Motor neuron (in vitro differentiated cells): ENCODE results near the gene CCL26. TPM values are rescaled to one million over a fixed set of nuclear protein-coding genes. Genes with fewer than 3 reads are reported as not detected.
"Not testable (repeated sequence)": the region's sequence is repeated elsewhere in the genome, so short reads cannot be mapped to it uniquely, and the experiment has no call there.

ENCODE experiments used
- ATAC-seq, 8 experiments: fragments of 200-7000 bp; cut with Tn5 transposase; replicated peaks in 6 of 8; 2 replicates each; pipeline ENCODE4 v1.8.0; 2021; ENCODE audit warnings: mild to moderate bottlenecking in 8 of 8, moderate library complexity in 8 of 8
- H3K27ac ChIP-seq, 2 donors: fragments of 250-450 bp; sonication (Bioruptor Pico); 2 replicates each; pipeline ENCODE4 v1.9.0; 2021; ENCODE audit warnings: antibody characterized with exemption in 2 of 2, mild to moderate bottlenecking in 2 of 2, moderate library complexity in 1 of 2
- H3K4me1 ChIP-seq, 2 donors: fragments of 250-450 bp; sonication (Bioruptor Pico); replicated peaks in 1 of 2; 2 replicates each; pipeline ENCODE4 v1.6.1; 2021; ENCODE audit warnings: antibody characterized with exemption in 2 of 2, mild to moderate bottlenecking in 2 of 2, moderate library complexity in 1 of 2
- H3K4me3 ChIP-seq, 5 donors: fragments of 250-450 bp; sonication (Bioruptor Pico); 2 replicates each; pipeline ENCODE4 v1.9.0; 2021; ENCODE audit warnings: antibody characterized with exemption in 5 of 5, mild to moderate bottlenecking in 5 of 5, moderate library complexity in 4 of 5
- WGBS, 10 experiments: fragments of 450-650 bp; shearing (Covaris generic); methylation state at CpG; one replicate each; pipeline ENCODE4 v1.0.0; 2022; 5-methylcytosine and 5-hydroxymethylcytosine counted together
- in situ Hi-C, 9 experiments: fragments of 400-800 bp; cut with MboI; loops; one replicate each; pipeline ENCODE4 v1.15.0; 2021; ENCODE audit warnings: low sequenced_read_pairs in 9 of 9, low pct_unique_long_range_greater_than_20kb in 2 of 9; ENCODE audit not compliant: unreplicated experiment in 9 of 9
- total RNA-seq, 8 experiments: library from RNA; unstranded; fragments of 300-600 nt; gene quantifications; 2 replicates each; pipeline versions ENCODE4 v1.2.3 to v1.2.4, GENCODE V29; 2022

CCL26 gene
- total RNA-seq, 8 experiments from 2014 or later: 4.9 TPM; not detected in 7

DNA sequence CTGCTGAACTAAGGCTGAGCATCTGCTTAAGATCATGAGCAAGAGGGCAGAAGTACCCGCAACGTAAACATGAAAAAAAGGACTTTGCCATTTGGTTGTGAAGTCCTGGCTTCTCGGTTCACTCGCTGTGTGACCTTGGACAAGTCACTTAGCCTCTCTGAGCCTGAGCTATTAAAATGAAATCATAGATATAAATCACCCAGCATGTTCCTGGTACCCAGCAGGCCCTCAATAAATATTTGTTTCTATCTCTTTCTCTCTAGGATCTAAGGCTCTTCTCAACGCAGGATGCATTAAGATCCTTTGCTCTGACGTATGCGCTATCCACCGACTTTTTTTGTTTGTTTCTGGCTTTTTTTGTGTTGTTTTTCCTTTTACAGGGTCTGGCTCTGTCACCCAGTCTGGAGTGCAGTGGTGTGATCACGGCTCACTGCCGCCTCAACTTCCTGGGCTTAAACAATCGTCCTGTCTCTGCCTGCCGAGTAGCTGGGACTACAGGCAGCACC is 39.9 kb downstream of the CCL26 start:
- Histone ChIP-seq H3K4me1 (peaks cover 0 to 4% of the 10 kb centered on the region in 2 donors), H3K27ac (no peak overlapping the region), H3K4me3 (no peak overlapping the region)
- in situ Hi-C loops: no loop called here
- ATAC-seq: no peak
- 67 to 97% (median 91%) methylated on average over 4 to 12 of the region's 12 CpGs; no CpG with 5 or more reads in 1 of the 10 experiments for WGBS, 10 experiments

DNA sequence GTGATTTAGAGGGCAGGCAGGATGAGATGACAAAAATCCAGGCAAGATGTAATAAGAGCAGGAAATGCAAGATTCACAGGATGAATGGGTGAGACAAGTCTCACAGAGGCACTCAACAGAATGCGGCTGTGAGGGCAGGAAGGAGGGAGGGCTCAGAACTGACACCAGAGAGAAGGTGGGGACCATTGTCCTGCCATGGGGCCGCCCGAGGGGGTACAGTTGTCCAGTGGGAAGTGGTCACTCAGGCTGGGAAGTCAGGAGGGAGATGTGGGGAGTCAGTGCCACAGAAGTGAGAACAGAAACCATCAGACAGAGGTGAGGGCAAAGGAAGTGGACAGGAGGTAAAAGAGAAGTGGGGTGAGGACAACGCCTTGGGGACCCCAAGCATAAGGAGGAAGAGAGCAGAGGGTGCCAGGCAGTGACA is 42.1 kb downstream of the CCL26 start:
- in situ Hi-C loops: loop anchor here in 1 of 9 experiments (10.0 kb wide), 1 partner anchor 195 kb away; no protein-coding TSS in a partner anchor
- Histone ChIP-seq H3K4me1 (peaks cover 0 to 4% of the 10 kb centered on the region in 2 donors), H3K4me3 (no peak overlapping the region), H3K27ac (no peak overlapping the region)
- ATAC-seq: peak in 1 of 8 experiments; percentile 73
- 31 to 90% (median 40%) methylated on average over 1 to 3 of the region's 4 CpGs; no CpG with 5 or more reads in 3 of the 10 experiments for WGBS, 10 experiments

DNA sequence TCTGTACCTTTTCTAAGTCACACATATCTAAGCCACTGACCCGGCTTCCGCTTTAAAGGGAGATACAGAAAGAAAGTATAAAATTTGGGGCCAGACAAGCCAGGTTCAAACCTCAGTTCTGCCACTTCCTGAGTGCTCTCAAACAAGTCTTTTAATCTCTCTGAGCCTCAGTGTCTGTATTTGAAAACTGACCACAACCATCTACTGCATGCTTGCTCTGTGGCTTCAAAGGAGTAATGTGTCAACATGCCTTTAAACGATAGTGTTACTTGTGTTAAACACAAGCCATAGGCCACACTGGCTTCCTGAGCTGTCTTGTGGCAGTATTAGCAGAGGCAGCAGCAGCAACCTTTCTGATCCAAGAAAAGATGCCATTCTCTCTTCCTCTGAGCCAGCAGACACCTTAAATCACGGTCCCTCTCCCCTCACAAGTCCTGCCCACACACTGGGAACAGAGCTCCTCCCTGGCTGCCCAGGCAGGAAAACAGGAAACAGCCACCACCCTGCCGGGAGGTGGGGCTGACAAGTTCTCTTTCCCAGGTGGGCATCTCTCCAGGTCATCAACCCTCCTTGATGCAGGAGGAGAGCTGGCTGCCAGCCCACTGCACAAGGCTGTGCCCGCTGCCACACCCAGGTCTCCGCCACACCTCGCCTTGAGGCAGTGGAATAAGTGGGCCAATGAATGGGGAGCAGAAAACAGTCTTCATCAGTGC is 44.0 kb downstream of the CCL26 start:
- in situ Hi-C loops: loop anchor here in 1 of 9 experiments (10.0 kb wide), 1 partner anchor 193 kb away; no protein-coding TSS in a partner anchor
- WGBS, 10 experiments: 0 to 88% (median 73%) methylated on average over 2 to 7 of the region's 8 CpGs; no CpG with 5 or more reads in 1 of the 10 experiments
- no peak overlapping the region for H3K4me3 ChIP-seq
- ATAC-seq: peak in 3 of 8 experiments; percentile 27 to 52 (median 43)
- peaks cover 0 to 4% of the 10 kb centered on the region in 2 donors for H3K4me1 ChIP-seq
- H3K27ac ChIP-seq: no peak overlapping the region

DNA sequence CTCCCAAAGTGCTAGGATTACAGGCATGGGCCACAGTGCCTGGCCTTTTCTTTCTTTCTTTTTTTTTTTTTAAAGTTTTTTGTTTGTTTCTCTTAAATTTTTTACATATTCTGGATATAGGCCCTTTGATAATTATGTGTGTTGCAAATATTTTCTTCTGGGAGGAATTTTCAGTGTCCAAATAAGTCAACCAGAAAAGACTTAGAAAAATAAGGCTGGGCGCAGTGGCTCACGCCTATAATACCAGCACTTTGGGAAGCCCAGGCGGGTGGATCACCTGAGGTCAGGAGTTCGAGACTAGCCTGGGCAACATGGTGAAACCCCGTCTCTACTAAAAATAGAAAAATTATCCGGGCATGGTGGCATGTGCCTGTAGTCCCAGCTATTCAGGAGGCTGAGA is 44.7 kb downstream of the CCL26 start:
- in situ Hi-C loops: loop anchor here in 1 of 9 experiments (10.0 kb wide), 1 partner anchor 193 kb away; no protein-coding TSS in a partner anchor
- H3K27ac ChIP-seq, ATAC-seq, H3K4me3 ChIP-seq, H3K4me1 ChIP-seq: not testable (repeated sequence)
- 82 to 100% (median 94%) methylated on average over 2 to 6 of the region's 6 CpGs; no CpG with 5 or more reads in 1 of the 10 experiments for WGBS, 10 experiments

DNA sequence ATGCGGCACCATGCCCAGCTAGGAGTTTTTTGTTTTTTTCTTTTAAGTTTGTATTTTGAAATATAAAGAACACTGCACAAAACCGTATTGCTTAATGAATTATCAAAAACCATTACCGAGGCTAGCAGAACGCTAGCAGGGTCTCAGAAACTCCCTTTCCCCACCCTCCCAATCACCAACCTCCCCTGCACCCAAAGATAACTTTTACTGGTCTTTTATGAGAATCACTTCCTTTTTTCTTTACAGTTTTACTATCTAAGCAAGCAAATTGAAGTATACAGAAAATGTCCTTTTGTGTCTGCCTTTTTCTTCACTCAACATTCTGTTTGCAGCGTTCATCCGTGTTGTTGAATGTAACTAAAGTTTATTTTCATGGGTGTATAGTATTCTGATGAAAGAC is 46.7 kb downstream of the CCL26 start:
- in situ Hi-C loops: loop anchor here in 1 of 9 experiments (10.0 kb wide), 1 partner anchor 191 kb away; no protein-coding TSS in a partner anchor
- no peak for ATAC-seq
- H3K4me3 ChIP-seq: no peak overlapping the region
- no peak overlapping the region for H3K27ac ChIP-seq
- WGBS, 10 experiments: 77 to 100% (median 89%) methylated on average over 2 to 6 of the region's 6 CpGs; no CpG with 5 or more reads in 2 of the 10 experiments
- H3K4me1 ChIP-seq: peaks cover 0 to 4% of the 10 kb centered on the region in 2 donors

DNA sequence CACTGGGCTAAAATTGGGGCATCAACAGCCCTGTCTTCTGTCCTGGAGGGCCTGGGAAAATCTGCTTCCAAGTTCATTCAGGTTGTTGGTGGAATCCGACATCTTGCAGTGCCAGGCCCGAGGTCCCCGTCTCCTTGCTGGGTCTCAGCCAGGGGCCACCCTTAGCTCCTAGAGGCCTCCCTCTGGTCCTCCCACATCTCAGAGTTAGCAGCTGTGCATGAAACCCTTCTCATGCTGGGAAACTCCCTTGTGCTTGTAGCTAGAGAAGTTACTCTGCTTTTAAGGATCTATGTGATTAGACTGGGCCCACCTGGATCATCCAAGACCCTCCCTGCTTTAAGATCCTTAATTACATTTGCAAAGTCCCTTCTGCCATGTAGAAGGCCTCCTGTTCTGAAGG is 48.6 kb downstream of the CCL26 start:
- 93% methylated on average over 3 of the region's 3 CpGs; no CpG with 5 or more reads in 9 of the 10 experiments for WGBS, 10 experiments
- Histone ChIP-seq H3K4me1 (no peaks in the 10 kb centered on the region), H3K27ac (no peak overlapping the region), H3K4me3 (no peak overlapping the region)
- in situ Hi-C loops: loop anchor here in 1 of 9 experiments (10.0 kb wide), 1 partner anchor 189 kb away; no protein-coding TSS in a partner anchor
- no peak for ATAC-seq

DNA sequence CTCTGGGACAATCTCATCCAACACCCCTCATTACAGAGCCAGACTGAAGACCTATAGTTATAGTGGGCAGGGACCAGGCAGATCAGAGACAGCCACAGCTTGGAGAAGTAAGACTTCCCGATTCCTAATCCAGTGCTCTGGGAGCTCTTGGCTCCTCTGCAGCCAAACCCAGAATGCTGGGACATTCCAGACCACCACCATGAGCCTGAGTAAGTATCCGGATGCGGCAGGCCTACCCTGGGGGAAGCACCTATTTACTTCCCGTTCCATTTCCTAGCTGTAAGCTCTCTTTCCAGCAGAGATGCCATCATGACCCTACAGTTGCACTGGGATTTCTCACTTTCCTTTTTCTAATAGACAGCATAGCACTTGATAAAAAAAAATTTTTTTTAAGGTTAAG is 49.6 kb downstream of the CCL26 start:
- no peak overlapping the region for H3K4me3 ChIP-seq
- ATAC-seq: no peak
- H3K4me1 ChIP-seq: no peaks in the 10 kb centered on the region
- WGBS, 10 experiments: 88 to 100% (median 97%) methylated on average over 1 to 3 of the region's 4 CpGs; no CpG with 5 or more reads in 4 of the 10 experiments
- H3K27ac ChIP-seq: no peak overlapping the region
- in situ Hi-C loops: loop anchor here in 1 of 9 experiments (10.0 kb wide), 1 partner anchor 188 kb away; no protein-coding TSS in a partner anchor

DNA sequence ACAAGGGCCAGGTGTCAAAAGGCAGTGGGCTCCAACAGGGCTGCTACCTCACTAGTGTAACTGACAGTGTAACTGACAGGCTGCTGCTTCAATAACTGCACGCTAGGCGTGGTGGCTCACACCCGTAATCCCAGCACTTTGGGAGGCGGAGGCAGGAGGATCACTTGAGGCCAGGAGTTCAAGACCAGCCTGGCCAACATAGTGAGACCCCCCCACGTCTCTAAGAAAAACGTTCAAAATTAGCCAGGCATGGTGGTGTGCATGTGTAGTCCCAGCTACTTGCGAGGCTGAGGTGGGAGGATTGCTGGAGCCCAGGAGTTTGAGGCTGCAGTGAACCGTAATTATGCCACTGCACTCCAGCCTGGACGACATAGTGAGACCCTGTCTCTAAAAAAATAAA is 50.1 kb downstream of the CCL26 start:
- not testable (repeated sequence) for H3K4me1 ChIP-seq, H3K4me3 ChIP-seq, H3K27ac ChIP-seq, ATAC-seq
- 81 to 100% (median 93%) methylated on average over 1 to 5 of the region's 9 CpGs; no CpG with 5 or more reads in 6 of the 10 experiments for WGBS, 10 experiments
- in situ Hi-C loops: loop anchor here in 1 of 9 experiments (10.0 kb wide), 1 partner anchor 187 kb away; no protein-coding TSS in a partner anchor

DNA sequence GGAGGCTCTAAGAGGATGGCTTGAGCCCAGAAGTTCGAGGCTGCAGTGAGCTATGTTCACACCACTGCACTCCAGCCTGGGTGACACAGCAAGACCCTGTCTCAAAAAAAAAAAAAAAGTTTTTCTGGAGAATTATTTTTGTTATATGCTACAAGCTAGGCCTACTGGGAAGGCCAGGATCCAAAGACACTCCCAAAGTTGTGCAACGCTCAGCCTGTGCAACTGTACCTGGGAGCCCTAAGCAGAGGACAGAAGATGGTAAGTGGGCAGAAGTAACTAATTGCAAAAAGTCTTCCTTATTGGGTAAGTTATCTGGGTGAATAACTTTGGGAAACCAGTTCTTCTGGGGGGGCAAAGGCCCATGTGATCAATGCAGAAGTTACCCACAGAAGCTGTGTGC is 50.6 kb downstream of the CCL26 start:
- Histone ChIP-seq H3K4me1 (no peaks in the 10 kb centered on the region), H3K4me3 (no peak overlapping the region), H3K27ac (no peak overlapping the region)
- in situ Hi-C loops: loop anchor here in 1 of 9 experiments (10.0 kb wide), 1 partner anchor 187 kb away; no protein-coding TSS in a partner anchor
- 33 to 100% (median 96%) methylated on average over 1 to 2 of the region's 2 CpGs; no CpG with 5 or more reads in 6 of the 10 experiments for WGBS, 10 experiments
- ATAC-seq: no peak

DNA sequence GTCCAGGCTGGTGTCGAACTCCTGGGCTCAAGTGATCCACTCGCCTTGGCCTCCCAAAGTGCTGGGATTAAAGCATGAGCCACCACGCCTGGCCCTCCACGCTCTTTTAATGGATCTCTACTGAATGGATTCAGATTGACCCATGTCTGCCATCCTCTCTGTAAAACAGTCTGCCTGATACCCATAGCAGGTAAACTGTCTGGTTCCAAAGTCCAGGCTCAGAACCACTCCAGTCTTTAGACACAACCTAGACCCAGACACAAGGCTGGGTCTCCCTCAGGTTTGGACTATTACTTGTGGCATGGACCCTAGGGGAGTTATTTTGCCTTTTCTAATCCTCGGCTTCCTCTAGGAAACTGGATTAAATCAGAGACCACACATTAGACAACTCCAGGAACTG is 52.4 kb downstream of the CCL26 start:
- H3K27ac ChIP-seq: no peak overlapping the region
- in situ Hi-C loops: loop anchor here in 1 of 9 experiments (10.0 kb wide), 1 partner anchor 185 kb away; no protein-coding TSS in a partner anchor
- no peak for ATAC-seq
- H3K4me1 ChIP-seq: no peaks in the 10 kb centered on the region
- 86 to 100% (median 96%) methylated on average over 1 to 5 of the region's 5 CpGs; no CpG with 5 or more reads in 5 of the 10 experiments for WGBS, 10 experiments
- no peak overlapping the region for H3K4me3 ChIP-seq

Other genes starting within 250 kb of the CCL26 start
- 10 to 100 TPM in 5 of 8 experiments, 1 to 10 TPM in 3; 1.8 to 28.4 (median 19.1) TPM for gene HIP1, start 33.3 kb downstream of the CCL26 start, total RNA-seq
- not detected for gene CCL24, start 41.6 kb upstream of the CCL26 start, total RNA-seq
- 100 to 1,000 TPM in 2 of 8 experiments, 10 to 100 TPM in 6; 44.1 to 157 (median 73.2) TPM for gene RHBDD2, start 106.8 kb upstream of the CCL26 start, total RNA-seq
- gene POR, start 142.9 kb upstream of the CCL26 start, total RNA-seq: 100 to 1,000 TPM in 1 of 8 experiments, 10 to 100 TPM in 7; 52.9 to 105 (median 66.2) TPM
- gene TMEM120A, start 222.4 kb upstream of the CCL26 start, total RNA-seq: 10 to 100 TPM; 17.6 to 29.8 (median 22.3) TPM